Activated effector memory CD4-positive, alpha-beta T cell treated with Interleukin-2 at 50 U/mL for 16 hours (primary cell): Measurements from ENCODE around the gene PSKH1.
"Not testable (repeated sequence)": the region's sequence is repeated elsewhere in the genome, so short reads cannot be mapped to it uniquely, and the experiment has no call there.

ENCODE experiments used
- DNase-seq: peaks from one replicate; pipeline ENCODE4 v3.0.0-alpha.2; 2020

PSKH1 gene

GRCh38 chr16:67964477-67965131, 71.5 kb downstream of the PSKH1 start:
- DNase-seq = no peak

GRCh38 chr16:67965668-67966548, 72.9 kb downstream of the PSKH1 start:
- no peak for DNase-seq

- no peak for DNase-seq
Measured at GRCh38 chr16:67966549-67967182, 73.6 kb downstream of the PSKH1 start.

GRCh38 chr16:67967183-67967957, 74.3 kb downstream of the PSKH1 start:
- no peak for DNase-seq

GRCh38 chr16:67967958-67968399, 74.9 kb downstream of the PSKH1 start:
- DNase-seq = no peak

- peak; percentile 78 for DNase-seq
Measured at GRCh38 chr16:67968400-67969253, 75.6 kb downstream of the PSKH1 start, which contains the start of gene SLC12A4. TSS of gene SLC12A4 (minus strand) at chr16:67968637. CDS start at chr16:67968553, 84 bp downstream.

GRCh38 chr16:67969254-67970039, 76.4 kb downstream of the PSKH1 start:
- DNase-seq = no peak

- no peak for DNase-seq
Measured at GRCh38 chr16:67971111-67971510, 78.1 kb downstream of the PSKH1 start.

GRCh38 chr16:67972285-67972684, 79.2 kb downstream of the PSKH1 start:
- not testable (repeated sequence) for DNase-seq

- no peak for DNase-seq
Measured at GRCh38 chr16:67975321-67976105, 82.5 kb downstream of the PSKH1 start.

GRCh38 chr16:67976205-67976604, 83.2 kb downstream of the PSKH1 start:
- DNase-seq = no peak

- DNase-seq = no peak
Measured at GRCh38 chr16:67977005-67977404, 84.0 kb downstream of the PSKH1 start.

- no peak for DNase-seq
Measured at GRCh38 chr16:67977469-67978227, 84.6 kb downstream of the PSKH1 start.
